HG03378 (cell line): ENCODE results near the gene FARSA.
A peak's percentile ranks its signal among the peaks of the same experiment; 100 is the strongest.
"Not testable (repeated sequence)": the region's sequence is repeated elsewhere in the genome, so short reads cannot be mapped to it uniquely, and the experiment has no call there.

Experiments
- ATAC-seq: cut with Tn5 transposase; IDR thresholded peaks from one replicate; pipeline ENCODE4 v1.9.1; 2021; ENCODE audit warnings: mild to moderate bottlenecking, moderate library complexity; ENCODE audit not compliant: unreplicated experiment

FARSA gene

DNA sequence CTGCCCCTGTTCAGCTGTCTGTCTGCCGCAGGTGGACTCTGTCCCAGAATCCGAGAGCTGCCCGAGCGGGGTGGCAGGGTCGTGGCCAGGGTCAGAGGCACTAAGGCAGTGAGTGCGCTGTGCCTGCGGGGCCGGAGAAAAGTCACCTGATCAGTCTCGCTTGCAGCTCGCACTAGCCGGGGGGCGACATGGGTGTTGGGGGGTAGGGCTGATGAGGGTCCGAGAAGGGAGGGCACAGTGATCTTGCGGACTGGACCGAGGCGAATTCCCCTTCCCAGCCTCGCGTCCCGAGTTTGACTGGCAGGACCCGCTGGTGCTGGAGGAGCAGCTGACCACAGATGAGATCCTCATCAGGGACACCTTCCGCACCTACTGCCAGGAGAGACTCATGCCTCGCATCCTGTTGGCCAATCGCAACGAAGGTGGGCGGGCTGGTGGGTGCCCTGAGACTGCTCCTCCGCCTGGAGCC lies 41.9 kb downstream of the FARSA start:
- ATAC-seq: no peak

DNA sequence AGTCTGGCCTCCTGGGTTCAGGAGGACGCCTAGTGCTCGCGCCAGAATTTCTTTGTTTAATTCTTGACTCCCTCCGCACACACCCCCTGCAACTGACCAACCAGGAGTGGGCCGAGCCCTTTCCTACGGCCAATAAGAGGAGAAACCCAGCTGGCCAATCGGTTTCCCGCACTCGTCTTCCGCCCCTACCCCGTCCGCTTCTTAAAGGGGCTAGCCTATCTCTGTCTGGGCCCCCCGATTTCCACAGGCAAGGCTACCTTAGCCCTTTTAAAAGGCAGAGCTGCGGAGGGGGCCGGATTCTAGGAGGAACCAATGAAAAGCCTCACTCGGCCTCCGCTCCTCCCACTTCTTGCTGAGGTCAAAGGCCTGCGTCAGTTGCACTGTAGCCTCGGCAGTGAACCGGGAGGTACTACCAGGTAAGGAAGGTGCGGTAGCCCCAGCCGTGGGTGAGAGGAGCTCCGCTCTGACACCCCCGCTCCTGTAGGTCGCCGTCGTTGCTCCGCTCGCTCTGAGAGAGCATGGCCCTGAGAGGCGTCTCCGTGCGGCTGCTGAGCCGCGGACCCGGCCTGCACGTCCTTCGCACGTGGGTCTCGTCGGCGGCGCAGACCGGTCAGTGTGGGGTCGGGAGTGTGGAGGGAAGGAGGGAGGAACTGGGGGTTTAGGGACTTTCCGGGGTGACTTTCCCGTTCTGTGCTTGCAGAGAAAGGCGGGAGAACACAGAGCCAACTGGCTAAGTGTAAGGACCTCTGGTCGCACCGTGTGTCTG lies 42.5 kb downstream of the FARSA start, which contains the start of gene GCDH:
GCDH (plus strand) TSS at position 374 of the 766 bp plus-strand sequence; CDS start at position 519, 145 bp downstream.
- ATAC-seq: peak; percentile 84

DNA sequence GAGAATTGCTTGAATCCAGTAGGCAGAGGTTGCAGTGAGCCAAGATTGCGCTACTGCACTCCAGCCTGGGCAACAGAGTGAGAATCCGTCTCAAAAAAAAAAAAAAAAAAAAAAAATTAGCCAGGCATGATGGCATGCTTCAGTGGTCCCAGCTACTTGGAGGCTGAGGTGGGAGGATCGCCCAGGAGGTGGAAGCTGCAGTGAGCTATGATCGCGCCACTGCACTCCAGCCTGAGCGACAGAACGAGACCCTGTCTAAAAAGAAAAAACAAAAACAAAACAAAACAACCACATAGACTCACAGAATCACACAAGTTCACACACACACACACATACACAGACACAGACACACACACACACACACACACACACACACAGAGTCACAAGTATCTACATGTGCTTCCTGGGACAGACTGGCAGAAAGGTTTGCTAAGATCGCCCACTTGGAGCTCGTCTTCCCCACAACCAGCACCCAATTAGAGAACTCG lies 43.2 kb downstream of the FARSA start:
- not testable (repeated sequence) for ATAC-seq

DNA sequence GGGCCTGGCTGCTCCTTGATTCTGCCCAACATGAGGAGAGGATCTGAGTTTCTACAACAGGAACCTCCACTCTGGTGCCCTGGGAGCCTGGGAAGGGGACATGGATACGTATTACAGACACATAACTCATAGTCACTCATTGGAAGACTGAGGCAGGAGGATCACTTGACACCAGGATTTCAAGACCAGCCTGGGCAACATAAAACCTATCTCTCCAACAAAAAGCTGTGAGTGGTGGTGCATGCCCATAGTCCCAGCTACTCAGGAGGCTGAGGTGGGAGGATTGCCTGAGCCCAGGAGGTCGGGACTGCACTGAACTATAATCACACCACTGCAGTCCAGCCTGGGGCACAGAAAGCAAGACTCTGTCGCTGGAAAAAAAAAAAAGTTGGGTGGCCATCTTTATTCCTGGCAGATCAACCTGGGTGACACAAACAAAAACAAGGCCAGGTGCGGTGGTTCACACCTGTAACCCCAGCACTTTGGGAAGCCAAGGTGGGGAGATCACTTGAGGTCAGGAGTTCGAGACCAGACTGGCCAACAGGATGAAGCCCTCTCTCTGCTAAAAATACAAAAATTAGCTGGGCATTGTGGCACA lies 45.4 kb downstream of the FARSA start:
- no peak for ATAC-seq

DNA sequence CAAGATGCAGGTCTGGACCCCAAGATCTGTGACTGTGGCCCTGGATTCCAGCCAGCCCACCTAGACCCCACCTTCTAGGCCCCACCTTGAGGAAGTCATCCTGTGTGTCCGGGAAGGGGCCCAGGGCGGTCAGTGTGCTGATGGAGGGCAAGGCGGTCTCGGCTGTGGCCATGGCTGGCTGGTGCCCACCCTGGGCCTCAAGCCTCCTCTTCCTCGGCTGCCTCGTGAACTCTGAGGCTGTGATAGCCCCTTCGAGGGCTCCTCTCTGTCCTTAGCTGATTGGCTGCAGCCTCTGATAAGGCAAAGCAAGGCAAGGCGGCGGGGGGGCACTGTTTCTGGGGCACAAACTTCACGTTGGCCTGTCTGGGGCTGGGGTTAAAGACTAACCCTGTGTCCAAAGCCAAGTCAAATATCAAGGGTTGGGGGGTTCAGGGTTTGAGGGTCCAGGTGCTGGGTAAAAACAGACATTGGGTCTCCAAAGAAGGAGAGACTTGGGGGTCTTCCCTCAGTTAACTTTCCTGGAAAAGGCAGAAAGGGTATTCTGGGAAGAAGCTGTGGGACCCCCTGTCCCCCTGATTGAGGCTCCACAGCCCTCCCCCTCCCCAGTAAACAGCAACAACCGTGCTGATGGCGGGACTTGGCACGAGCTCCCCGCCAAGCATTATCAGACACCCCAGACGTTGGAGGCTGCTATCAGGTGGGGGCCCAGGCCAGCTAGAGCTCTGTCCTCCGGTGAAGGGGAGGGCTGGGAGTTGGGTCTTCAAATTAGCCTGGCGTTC lies 46.4 kb downstream of the FARSA start, which contains the start of gene KLF1:
KLF1 (minus strand) TSS at position 233 of the 779 bp plus-strand sequence; CDS start at position 172, 61 bp downstream.
- ATAC-seq: no peak

DNA sequence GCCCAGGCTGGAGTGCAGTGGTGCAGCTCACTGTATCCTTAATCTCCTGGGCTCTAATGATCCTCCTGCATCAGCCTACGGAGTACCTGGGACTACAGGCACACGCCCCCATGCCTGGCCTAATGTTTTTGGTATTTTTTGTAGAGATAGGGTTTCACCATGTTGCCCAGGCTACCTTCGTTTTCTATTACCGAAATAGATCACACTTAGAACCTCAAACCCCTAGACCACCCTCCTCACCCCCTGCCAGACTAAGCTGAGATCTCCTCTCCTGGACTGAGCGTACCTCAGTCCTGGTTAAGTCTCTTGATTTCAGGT lies 46.9 kb downstream of the FARSA start:
- ATAC-seq: no peak

DNA sequence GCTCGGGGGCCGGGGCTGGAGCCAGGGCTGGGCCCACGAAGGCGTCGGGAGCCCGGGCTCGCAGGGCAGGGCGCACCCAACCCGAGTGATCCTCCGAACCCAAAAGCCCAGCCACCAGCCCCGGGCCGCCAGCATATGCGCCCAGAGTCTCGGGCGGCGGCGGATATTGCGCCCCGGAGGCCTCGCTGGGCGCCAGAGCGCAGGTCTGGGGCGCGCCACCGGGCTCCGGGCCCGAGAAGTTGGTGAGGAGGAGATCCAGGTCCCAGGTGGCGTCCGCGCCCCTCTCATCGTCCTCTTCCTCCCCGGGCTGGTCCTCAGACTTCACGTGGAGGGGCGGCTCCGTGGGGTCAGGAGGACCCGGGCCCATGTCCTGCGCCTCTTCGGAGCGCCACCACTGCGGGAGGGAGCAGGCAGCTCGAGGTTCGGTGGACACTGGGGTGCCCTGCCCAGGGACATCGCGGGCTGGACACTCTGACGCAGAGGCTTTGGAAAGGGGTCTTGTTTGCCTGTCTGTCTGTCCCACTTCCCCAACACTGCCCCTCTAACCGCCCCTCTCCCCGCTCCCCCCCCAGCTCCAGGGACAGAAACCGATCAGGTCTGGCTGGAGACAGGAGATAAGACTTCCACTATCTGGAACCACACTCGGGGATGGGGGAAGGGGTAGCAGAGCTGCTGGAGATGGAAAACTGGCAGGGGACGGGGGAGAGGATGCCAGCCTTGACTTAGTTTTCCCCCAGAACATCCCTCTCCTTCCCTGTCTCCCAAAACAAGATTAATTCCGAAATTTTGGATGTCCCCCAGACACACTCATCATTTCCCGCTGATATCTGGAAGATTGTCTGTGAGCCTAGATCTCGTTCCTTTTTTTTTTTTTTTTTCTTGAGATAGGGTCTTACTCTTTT lies 47.5 kb downstream of the FARSA start:
- no peak for ATAC-seq

DNA sequence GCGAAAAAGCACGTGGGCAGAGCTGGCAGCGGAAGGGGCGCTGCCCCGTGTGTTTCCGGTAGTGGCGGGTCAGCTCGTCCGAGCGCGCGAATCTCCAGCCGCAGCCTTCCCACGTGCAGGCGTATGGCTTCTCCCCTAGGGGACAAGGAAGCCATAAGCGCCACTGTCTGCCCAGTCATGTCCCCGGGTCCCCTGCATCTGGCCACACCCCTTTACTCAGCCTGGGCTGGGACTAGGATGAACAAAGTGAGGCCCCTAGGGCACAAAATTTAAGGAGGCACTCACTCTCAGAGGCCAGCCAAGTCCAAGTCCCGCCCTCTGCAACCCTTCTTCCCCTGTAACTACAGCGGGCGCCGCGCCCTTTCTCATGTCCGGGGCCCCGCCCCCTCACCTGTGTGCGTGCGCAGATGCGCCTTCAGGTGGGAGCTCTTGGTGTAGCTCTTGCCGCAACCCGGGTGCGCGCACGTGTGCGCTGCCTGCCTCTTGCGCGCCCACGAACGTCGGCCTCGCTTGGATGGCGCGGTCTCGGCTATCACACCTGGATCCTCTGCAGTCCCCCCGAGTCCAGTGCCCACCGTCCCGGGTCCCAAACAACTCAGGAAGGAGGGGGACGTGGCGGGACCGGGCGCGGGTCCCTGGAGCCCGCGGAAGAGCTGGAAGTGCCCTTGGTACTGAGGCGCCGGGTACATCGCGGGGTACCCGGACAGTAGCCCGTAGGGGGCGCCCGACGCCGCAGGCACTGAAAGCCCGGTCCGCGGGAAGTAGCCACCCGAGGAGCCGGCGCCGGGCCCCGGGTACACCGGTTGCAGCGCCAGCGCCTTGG lies 48.4 kb downstream of the FARSA start:
- ATAC-seq: no peak

DNA sequence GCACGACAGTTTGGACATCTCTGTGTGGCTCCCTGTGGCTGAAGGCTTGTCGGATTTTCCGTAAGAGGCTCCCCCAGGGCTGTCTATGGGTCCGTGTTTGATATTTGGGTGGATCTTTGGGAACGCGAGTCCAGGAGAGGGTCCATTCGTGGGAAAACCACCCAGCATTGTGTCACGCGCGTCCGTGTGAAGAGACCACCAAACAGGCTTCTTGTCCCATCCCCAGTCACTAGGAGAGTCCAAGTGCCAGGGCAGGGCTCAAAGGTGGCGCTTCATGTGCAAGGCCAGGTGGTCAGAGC lies 48.9 kb downstream of the FARSA start:
- no peak for ATAC-seq

DNA sequence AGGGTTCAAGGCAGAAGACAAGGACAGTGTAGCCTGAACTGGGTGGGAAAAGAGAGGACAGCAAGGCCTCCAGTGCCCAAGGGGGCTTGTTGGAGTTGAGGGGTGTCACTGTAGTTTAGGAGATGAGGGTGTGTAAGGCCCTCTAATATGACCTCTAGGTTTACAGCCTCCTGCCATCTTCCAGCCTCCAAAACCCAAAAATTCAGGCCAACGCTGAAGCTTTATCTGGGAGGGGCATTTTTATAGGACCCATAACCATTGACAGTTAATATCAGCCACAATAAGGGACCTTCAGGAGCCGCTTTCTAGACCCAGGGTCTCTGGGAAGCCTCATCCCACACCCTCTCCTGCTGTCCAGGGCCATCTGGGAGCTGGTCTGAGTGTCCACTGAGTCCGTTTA lies 49.3 kb downstream of the FARSA start:
- ATAC-seq: no peak

DNA sequence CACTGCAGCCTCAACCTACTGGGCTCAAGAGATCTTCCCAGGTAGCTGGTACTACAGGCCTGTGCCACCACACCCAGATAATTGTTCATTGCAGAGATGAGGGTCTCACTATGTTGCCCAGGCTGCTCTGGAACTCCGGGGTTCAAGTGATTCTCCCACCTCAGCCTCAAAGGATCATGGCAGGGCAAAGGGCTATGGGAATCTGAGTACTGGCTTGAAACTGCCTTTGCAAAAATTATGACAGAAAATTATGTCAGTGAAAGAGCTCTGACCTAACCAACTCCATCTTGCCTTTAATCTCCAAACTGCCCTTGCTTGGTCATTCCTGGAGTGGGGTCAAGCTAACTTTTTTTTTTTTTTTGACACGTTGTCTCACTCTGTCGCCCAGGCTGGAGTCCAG lies 50.9 kb downstream of the FARSA start:
- no peak for ATAC-seq

DNA sequence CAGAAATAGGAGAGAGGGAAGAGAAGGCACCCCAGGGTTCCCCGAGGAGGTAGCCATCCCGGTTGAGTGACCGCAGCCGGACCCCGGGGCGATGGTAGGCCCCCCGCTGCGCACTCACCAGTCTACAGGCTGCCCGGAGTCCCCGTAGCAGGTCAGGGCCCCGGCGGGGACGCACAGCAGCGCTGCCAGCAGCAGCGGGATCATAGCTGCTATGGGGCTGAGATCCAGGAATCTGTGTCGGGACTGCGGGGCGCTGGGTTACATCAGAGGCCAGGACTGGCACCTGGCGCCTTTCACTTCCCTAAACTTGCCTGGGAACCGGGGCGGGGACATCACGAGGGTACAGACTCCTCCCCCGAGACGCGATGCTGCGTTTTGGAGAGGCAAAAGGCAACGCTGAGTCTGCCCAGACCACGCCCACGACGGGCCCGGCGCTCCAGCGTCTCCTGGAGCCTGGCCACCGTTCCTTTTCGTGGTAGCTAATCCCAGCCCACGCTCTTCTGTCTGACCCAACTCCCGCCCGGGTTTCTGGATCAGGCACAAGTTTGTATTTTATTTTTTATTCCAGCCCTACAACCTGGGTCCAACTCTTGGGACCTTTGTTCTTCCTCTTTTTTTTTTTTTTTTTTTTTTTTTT lies 52.2 kb downstream of the FARSA start, which contains the start of gene DNASE2:
DNASE2 (minus strand) TSS at position 278 of the 637 bp plus-strand sequence; CDS start at position 204, 74 bp downstream.
- peak; percentile 62 for ATAC-seq

DNA sequence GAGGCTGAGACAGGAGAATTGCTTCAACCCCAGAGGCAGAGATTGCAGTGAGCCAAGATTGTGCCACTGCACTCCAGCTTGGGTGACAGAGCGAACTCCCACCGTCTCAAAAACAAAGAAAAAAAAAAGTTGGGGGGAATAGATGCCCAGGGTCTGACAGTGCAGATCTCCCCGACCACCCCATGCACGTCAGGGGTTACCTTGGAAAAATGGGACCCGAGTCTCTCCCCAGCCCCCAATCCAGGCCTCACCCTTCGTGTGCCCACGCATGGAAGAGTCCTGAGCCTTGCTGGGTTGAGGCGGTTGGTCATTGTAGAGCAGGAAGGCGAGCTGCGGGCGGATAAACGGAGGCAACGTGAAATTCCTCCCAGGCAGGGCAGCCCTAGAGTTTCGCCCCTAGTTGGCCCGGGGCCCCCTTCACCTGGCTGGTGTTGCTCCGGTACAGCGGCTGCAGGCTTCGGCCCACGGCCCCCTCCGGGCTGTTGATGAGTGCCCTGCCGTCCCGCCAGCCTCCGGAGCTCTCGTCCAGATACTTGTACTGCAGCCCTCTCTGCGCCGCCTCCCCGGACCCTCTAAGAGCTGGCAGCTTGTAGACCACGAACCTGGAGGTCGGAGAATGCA lies 52.9 kb downstream of the FARSA start:
- ATAC-seq: peak; percentile 5

DNA sequence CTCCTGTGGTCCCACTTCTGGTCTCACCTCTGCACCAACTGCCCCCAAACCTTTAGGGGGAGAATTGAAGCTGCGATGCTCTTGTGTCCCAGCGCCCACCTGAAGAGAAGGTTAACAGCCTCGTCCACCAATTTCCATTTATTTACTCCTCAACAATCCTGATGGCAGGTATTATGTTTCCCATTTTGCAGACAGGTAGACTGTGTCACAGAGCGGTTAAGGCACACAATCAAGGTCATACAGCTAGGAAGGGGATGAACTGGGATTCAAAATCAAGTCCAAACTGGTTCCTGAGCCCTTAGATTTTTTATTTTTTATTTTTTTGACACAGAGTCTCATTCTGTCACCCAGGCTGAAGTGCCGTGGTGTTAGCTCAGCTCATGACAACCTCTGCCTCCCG lies 58.4 kb downstream of the FARSA start:
- no peak for ATAC-seq

DNA sequence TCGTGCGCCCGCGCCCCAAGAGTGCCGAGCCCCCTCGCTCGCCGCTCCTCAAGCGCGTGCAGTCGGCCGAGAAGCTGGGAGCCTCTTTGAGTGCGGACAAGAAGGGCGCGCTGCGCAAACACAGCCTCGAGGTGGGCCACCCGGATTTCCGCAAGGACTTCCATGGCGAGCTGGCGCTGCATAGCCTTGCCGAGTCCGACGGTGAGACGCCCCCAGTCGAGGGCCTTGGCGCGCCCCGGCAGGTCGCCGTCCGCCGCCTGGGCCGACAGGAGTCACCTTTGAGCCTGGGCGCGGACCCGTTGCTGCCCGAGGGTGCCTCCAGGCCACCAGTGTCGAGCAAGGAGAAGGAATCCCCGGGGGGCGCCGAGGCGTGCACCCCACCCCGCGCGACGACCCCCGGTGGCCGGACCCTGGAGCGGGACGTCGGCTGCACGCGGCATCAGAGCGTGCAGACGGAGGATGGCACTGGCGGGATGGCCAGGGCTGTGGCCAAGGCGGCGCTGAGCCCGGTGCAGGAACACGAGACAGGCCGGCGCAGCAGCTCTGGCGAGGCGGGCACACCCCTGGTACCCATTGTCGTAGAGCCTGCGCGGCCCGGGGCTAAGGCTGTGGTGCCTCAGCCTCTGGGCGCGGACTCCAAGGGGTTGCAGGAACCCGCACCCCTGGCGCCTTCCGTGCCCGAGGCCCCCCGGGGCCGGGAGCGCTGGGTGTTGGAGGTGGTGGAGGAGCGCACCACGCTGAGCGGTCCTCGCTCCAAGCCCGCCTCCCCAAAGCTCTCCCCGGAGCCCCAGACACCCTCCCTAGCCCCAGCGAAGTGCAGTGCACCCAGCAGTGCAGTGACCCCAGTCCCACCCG lies 59.4 kb downstream of the FARSA start:
- no peak for ATAC-seq

DNA sequence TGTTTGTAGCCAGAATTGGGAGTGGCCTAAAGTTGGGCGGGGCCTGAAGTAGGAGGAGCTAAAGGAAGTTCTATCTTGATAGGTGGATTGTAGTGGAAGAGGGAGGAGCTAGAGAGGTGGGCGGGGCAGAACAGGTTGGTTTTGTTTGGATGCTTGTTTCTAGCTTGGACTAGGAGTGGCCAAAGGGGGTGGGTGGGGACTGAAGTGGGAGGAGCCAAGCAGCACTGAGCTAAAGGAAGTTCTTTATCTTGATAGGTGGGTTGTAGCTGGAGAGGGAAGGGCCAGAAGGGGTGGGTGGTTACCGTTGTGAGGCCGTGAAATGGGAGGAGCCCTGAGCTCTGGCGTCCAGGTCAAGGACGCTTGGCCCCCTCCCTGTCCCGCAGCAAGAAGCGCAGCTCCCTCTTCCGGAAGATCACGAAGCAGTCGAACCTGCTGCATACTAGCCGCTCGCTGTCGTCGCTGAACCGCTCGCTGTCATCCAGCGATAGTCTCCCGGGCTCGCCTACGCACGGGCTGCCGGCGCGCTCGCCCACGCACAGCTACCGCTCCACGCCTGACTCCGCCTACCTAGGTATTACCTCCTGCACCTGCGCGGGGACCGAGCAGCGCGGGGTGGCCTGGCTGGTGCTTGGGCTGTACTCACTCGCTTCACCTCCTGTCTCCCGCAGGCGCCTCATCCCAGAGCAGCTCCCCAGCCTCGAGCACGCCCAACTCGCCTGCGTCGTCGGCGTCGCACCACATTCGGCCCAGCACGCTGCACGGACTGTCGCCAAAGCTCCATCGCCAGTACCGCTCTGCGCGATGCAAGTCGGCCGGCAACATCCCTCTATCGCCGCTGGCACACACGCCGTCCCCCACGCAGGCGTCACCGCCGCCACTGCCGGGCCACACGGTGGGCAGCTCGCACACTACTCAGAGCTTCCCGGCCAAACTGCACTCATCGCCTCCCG lies 60.3 kb downstream of the FARSA start:
- no peak for ATAC-seq
